NCI-H2196 (cell line): ENCODE measurements around the gene MACF1.
"Not testable (repeated sequence)": the region's sequence is repeated elsewhere in the genome, so short reads cannot be mapped to it uniquely, and the experiment has no call there.

Source experiments
- DNase-seq: peaks from one replicate; lab custom pipeline; 2025; ENCODE audit not compliant: unreplicated experiment; lab: John Stamatoyannopoulos, UW

MACF1 gene

DNA sequence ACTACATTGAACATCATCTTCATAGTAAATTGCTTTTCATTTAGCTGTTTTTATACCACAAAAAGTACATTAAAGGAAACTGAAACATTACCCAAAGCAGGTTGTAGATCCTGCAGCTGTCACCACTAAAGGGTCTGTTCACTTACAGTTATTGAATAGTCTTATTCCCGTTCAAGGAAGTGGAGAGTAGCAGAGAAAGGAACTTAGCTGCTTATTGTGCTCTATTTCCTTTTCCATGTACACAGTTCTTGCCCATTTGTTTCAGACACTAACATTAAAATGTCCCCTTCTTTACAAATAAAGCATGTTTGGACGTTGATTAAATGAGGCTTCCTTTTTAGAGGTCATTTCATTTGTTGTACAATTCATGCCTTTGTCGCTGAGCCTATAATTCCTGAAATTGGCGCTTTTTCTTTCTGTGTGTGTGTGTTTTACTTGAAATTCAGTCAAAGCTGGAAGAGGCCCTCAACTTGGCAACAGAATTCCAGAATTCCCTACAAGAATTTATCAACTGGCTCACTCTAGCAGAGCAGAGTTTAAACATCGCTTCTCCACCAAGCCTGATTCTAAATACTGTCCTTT is 242.6 kb downstream of the MACF1 start:
- no peak for DNase-seq

DNA sequence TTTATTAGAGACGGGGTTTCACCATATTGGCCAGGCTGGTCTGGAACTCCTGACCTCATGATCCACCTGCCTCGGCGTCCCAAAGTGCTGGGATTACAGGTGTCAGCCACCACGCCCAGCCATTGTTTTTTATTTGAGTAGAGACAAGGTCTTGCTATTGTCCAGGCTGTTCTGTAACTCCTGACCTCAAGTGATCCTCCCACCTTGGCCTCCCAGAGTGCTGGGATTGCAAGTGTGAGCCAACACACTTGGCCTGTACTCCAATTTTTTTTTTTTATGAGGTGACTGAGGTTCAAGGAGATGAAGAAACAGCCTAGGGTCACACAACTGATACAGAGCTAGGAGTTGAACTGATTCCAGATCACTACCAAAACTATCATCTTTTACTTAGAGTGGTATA is 245.5 kb downstream of the MACF1 start:
- not testable (repeated sequence) for DNase-seq

DNA sequence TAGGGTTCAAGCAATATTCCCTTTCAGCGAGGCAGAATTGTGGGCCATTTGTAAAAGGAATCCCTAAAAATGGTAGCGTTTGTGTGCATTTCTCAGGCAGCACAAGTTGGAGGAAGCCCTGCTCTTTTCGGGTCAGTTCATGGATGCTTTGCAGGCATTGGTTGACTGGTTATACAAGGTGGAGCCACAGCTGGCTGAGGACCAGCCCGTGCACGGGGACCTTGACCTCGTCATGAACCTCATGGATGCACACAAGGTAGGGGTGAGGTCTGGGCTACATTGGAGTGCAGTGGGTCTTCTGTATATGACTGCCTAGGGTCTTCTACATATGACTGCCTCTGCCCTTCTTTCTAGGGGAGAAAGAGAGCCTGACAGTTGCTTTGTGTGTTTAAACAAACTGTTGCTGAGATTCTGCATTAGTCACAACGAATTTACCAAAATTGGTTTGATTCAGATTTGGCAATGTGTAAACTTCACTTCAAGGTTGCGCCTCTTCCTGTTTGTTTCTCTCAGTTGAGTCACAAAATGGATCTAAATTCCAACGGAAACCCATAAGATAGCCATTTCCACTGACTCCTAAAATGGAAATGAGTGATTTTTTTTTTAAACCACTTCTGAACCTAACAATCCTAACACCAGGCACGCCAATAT is 246.6 kb downstream of the MACF1 start:
- no peak for DNase-seq

DNA sequence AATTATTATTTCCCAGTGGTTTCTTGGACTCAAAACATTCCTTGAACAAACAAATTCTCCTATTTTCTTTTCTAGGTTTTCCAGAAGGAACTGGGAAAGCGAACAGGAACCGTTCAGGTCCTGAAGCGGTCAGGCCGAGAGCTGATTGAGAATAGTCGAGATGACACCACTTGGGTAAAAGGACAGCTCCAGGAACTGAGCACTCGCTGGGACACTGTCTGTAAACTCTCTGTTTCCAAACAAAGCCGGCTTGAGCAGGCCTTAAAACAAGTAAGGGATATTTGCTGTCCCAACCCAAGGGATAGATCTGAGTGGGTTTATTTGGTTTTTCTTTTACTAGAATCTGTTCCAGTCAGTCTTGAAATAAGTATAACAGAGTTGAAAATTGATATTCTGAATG is 247.6 kb downstream of the MACF1 start:
- DNase-seq: no peak

DNA sequence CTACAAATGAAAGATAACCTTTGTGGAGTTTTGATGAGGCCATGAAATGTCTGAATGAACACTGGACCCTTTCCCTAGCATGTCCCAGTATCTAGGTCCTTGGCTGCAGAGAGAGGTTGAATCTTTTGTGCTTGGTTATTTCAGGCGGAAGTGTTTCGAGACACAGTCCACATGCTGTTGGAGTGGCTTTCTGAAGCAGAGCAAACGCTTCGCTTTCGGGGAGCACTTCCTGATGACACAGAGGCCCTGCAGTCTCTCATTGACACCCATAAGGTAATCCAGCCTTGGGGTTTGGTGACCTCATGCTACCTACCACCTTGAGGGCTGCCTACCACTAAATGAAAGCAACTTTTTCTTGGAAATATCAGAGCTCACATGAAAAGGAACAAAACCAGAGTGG is 248.0 kb downstream of the MACF1 start:
- DNase-seq: no peak

DNA sequence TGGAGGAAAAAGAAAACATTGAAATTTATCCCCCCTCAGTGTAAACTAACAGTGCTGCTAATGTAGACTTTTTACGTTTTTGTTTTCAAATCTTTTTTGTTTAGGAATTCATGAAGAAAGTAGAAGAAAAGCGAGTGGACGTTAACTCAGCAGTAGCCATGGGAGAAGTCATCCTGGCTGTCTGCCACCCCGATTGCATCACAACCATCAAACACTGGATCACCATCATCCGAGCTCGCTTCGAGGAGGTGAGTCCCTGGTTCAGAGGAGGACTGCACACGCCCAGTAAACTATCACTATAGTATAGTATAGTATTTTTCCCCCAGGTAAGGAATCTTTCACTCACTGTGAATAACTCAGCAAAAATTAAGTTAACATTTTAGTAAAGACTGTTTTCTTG is 249.1 kb downstream of the MACF1 start:
- DNase-seq: peak; percentile 5

DNA sequence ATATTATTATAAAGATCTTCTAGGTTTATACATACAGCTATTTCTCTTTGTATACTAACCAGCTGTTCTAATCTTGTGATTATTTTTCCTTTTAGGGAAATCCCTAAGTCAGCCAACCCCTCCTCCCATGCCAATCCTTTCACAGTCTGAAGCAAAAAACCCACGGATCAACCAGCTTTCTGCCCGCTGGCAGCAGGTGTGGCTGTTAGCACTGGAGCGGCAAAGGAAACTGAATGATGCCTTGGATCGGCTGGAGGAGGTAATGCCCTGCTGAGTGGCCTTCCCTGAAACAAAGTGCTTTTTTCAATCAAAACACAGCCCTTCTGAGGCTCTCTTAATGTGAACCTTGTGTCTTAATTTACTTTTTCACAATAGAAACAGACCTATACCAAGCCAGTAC is 254.5 kb downstream of the MACF1 start:
- no peak for DNase-seq

DNA sequence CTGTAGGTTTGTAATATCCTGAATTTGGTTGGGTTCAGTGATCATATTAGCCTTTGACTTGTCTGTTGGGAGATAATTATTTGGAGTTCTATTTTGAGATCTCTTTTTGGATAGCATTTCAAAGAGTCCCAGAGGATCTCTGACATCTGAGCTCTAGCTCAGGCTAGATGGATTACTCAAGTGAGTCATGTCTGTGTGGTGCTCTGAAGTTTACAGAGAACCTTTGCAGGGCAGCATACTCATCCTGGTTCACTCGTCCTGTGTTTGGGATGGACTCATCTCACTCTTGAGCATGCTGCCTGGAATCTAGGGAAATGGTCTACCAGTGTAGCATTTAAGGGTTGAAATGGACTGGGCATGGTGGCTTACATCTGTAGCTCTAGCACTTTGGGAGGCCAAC is 257.6 kb downstream of the MACF1 start:
- no peak for DNase-seq

DNA sequence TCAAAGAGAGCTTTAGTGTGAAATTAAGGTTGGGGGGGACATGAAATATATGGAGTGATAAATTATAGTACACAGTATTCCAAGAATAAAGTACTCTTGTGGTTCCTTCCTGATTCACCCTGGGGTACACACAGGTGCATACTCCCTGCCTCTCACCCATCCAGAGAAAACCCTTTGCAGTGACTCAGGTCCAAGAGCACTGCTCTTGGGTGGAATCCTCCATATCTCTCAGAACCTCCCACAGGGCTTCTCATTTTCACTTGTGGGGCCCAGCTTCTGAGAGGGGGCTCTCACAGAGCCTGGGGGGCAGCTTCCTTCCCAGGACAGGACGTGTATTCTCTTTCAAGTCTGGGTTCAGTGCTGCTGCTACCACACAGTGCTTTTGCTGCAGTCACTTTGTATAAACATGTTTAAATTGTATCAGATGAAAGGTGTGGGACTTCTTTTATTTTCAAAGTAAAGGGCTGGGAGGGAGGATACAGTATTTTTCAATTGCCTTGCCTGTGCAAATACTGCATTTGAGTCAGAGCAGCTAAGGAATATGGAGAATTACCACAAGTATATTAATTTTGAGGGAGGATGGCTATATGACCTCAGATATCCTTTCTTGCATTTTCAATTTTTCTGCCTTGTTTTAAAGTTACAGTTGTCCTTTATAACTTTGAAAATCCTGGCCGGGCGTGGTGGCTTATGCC is 262.1 kb downstream of the MACF1 start:
- DNase-seq: no peak

DNA sequence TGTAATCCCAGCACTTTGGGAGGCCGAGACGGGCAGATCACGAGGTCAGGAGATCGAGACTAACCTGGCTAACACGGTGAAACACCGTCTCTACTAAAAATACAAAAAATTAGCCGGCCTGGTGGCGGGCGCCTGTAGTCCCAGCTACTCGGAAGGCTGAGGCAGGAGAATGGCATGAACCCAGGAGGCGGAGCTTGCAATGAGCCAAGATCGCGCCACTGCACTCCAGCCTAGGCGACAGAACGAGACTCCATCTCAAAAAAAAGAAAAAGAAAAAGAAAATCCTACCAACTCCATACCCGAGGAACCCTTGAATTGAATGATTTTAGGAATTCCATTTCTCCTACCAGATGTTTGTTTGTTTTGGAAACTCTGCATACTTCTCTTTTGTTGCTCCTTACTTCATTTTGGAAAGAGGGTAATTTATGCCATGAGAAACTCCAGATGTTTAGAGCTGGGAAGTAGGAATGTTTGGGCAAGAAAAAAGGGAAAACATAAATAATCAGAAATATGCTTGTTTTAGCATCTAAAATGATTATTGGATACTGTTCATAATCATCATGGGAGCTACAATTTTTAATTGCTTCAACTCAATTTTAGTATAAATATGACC is 262.7 kb downstream of the MACF1 start:
- DNase-seq: not testable (repeated sequence)

DNA sequence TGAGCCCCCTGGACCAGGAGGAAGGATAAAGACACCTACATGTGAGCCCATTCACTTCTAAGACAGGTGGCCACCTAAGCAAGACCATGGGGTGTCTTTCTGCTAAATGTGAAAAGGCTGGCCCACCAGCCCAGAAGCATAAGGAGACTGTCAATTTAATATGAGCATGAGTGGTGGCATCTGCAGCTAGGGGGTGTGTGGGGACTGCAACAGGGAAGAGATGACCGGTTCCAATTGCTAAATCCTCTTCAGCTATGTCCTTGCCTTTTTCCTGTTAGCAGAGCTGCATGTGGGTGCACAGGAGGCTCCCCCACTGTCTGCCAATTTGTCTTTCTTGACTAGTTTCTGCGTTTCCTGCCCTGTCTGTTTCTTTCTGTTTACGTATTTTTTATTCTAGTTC is 264.7 kb downstream of the MACF1 start:
- no peak for DNase-seq

DNA sequence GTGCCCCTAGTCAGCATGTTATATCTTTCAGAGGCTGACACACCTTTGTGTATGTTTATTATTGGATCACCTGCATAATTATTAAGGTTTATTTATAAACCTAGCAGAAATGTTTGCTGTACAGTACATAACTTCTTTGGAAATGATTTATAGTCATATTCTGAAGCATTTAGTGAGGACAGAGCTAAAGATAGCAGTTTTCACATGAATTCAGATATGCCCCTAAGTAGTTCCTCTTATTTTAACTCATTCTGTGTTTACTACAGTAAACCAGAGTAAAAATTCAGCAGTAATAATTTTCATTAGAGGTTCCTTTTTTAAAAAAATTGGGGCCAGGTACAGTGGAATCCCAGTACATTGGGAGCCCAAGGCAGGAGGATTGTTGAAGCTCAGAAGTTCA is 265.5 kb downstream of the MACF1 start:
- no peak for DNase-seq

DNA sequence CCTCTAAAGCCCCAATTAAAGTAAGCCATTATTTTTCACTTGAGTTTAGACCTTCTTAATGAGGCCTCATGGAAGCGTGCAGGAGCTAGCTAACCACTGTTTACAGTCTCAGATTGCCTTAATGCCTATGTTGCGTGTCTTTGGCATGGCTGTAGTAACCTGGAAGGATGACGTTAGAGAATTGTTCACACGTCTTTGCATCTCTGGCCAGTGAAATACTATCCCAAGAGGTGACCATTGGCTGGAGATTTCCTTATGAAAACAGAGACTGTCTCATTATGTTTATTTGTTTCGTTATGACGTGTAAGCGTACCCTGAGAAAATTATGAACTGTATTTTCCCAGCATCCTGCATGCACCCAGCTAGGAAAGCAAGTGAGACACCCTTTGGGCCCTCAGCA is 268.3 kb downstream of the MACF1 start:
- DNase-seq: no peak

DNA sequence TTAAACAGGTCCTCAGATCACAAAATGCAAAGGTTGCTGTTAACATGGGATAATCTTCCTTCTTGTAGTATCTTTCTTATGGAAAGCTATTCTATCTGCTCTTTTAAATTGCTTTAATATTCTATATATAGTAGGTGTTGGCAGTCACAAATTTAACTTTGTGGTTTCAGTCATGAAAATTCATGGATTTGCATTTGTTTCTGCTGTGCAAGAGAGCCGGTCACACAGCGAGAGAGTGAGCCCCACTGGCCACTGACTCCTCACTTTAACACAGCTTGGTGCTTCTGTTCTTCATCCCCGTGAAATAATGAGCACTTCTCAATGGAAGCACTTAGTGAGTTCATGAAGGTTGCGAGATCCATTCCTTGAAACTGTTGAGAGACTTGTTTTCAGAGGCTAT is 268.8 kb downstream of the MACF1 start:
- no peak for DNase-seq

DNA sequence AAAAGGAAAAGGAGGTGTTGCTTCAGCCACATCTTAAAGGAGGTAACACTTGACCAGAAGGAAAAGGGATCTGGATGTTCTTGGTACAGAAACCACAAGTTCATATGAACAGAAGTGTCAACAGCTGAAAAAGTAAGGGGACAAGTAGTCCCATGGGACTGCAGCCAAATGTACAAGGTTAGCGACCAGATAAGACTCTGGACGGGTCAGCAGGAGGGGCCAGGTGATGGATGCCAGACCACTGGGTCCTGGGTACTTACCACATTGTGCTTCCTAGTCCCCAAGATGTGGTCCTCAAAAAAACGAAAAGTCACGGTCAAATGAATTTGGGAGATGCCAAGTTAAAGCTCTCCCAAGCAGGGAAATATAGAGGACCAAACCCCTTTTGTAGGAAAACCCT is 270.3 kb downstream of the MACF1 start:
- no peak for DNase-seq

DNA sequence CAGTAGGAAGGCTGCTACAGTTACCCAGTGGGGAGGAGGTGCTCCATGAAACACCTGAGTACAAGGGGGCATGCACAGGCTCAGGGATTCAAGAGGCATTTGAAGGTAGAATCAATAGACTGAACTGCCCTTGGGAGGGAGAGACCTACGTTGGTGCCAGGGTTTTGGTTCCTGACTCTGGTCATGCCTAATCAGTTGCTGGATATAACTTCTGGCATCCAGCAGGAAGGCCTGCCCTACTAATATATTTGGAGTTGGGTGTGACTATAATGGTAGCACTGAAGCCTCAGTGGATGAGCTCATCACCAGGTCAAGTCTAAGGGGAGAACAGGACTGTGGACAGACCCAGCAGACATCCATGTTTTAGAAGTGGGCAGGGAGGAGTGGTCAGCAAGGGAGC is 271.1 kb downstream of the MACF1 start:
- not testable (repeated sequence) for DNase-seq

DNA sequence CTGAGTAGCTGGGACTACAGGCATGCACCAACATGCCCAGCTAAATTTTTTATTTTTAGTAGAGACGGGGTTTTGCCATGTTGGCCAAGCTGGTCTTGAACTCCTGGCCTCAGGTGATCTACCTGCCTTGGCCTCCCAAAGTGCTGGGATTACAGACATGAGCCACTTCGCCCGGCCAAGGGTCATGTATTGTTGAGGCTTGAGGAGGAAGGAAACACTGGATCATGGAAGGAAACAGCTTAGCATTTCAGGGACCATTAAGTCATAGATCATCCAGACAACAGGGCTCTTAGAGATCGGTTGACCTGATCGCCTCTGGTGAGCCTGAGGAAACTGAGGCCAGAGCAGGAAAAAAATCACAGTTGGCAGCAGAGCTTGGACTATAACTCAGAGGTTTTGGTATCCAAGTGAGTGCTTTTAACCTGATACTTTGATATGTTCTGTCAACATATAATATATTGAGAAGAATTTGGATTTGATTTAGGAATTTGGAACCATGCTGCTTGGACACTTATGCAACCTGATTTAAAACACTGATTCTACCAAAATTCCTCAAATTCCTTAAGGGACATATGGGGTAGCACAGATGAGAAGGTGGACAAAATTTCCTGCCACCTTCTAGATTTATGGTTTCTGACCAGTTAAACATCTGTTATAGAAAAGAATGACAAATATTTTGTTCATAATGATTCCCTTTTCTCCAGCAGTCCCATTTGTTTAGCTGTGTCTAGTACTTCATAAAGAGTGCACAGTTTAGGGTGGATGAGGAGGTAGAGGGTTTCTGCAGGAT is 273.8 kb downstream of the MACF1 start:
- DNase-seq: no peak

DNA sequence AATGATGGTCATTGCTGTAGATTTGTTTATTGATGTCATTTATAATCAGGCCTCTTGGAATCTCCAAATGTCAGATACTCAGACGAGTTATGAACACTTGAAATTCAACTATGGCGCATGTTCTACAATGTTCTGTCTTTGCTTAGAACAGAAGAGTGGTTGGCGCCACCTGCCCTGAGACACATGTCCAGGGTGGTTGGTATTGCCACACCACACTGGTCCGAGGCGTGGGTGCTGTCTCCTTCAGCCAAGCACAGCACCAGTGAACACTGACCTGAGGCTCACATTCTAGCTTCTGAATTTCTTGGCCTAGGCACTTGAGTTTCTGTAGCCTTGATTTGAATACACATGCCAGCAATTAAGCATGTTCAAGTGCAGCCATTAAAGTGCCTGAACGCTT is 276.8 kb downstream of the MACF1 start:
- no peak for DNase-seq

DNA sequence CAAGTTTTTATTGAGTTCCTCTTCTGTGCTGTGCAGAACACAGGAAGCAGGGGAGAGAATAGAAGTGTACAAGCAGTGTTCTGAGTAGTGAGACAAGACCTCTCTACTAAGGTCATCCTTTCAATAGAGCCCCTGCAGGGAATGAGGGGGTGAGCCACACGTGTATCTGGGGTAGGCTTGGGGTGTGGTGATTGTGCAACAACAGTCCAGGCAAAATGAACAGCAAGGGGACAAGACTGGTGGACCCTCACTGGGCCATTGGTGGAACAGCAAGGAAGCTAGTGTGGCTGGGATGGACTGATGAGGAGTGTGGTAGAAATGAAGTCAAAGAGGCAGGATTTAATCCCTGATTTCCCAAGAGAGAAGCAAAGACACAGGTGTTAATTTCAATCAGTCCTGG is 278.8 kb downstream of the MACF1 start:
- DNase-seq: no peak

DNA sequence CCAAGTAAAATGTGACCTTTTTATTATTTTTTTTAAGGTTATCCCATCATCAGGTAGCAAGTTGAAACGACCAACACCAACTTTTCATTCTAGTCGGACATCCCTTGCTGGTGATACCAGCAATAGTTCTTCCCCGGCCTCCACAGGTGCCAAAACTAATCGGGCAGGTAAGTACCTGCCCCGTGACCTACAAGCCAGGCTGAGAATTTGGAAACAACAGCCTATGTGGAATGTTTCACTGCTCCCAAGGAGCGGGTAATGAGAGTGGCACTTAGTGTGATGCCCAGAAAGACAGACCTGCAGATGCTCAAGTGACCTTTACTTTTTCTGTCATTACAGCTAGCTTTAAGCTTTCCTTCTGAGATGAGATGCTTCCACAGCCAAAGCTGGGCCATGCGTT is 280.1 kb downstream of the MACF1 start:
- no peak for DNase-seq

DNA sequence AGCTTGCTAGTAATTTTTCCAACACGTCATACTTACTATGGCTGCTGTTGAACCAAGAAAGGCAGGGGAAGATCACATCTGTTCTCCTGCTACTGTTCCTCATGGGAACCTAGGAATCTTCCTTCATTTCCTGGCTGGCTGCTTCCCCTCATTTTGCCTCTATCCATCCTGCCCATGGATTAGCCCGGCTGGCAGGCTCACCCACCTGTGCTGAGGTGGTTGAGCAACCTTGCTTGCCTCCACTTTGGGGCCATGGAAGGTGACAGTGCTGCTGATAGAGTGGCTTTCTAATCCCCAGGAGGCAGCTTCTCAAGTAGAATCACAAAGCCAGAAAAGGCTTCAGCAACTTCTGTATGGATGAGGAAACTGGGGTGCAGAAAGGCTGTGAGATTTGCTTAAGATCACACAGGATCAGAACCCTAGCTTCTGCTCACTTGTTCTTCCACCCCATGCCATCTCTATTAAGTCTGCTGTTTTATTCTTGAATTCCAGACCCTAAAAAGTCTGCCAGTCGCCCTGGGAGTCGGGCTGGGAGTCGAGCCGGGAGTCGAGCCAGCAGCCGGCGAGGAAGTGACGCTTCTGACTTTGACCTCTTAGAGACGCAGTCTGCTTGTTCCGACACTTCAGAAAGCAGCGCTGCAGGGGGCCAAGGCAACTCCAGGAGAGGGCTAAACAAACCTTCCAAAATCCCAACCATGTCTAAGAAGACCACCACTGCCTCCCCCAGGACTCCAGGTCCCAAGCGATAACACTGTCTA is 280.7 kb downstream of the MACF1 start:
- no peak for DNase-seq
